Activated CD8-positive, alpha-beta T cell treated with anti-CD3 and anti-CD28 coated beads for 36 hours (primary cell): Measurements from ENCODE around the gene SNX12. TPM values are rescaled to one million over a fixed set of nuclear protein-coding genes. Genes with fewer than 3 reads are reported as not detected.
A peak's percentile ranks its signal among the peaks of the same experiment; 100 is the strongest.

Experiments
- ATAC-seq: fragments of 200-7000 bp; cut with Tn5 transposase; one replicate; pipeline ENCODE4 v1.10.0; 2021; ENCODE audit warnings: mild to moderate bottlenecking, moderate library complexity
- CTCF ChIA-PET: fragments of 350-600 bp; sonication (Branson Sonifier 250); formaldehyde crosslinking; loops from one replicate; lab custom pipeline; 2021; ENCODE audit warnings: antibody characterized with exemption; lab: Charles Lee
- POLR2A ChIA-PET: fragments of 350-600 bp; sonication (Branson Sonifier 250); formaldehyde crosslinking; loops from one replicate; lab custom pipeline; 2021; ENCODE audit warnings: antibody characterized with exemption; lab: Charles Lee
- DNase-seq: peaks from one replicate; pipeline ENCODE4 v3.0.0-alpha.2; 2020
- H3K27ac Mint-ChIP-seq: one replicate; pipeline ENCODE4 v1.8.0; 2021; ENCODE audit warnings: mild to moderate bottlenecking, mixed read lengths
- H3K27me3 Mint-ChIP-seq: one replicate; pipeline ENCODE4 v1.8.0; 2021; ENCODE audit warnings: mixed read lengths
- H3K36me3 Mint-ChIP-seq: one replicate; pipeline ENCODE4 v1.8.0; 2021; ENCODE audit warnings: low read depth, mixed read lengths
- H3K4me1 Mint-ChIP-seq: one replicate; pipeline ENCODE4 v1.8.0; 2021; ENCODE audit warnings: low read depth, mixed read lengths
- H3K4me3 Mint-ChIP-seq: one replicate; pipeline ENCODE4 v1.8.0; 2021; ENCODE audit warnings: mild to moderate bottlenecking, moderate library complexity, mixed read lengths
- H3K9me3 Mint-ChIP-seq: one replicate; pipeline ENCODE4 v1.8.0; 2021; ENCODE audit warnings: mixed read lengths
- CTCF ChIP-seq: fragments of 200-600 bp; IDR thresholded peaks from one replicate; pipeline ENCODE4 v1.8.0; 2022; ENCODE audit warnings: antibody characterized with exemption, mild to moderate bottlenecking
- intact Hi-C: fragments of 100-400 bp; cut with micrococcal nuclease; formaldehyde crosslinking; loops from one replicate; pipeline ENCODE4 v1.10.0; 2022
- total RNA-seq, 2 experiments: library from RNA; stranded (reverse); gene quantifications; one replicate each; pipeline ENCODE4 v1.2.3, GENCODE V29; 2021

SNX12 gene
- total RNA-seq, 2 experiments from 2014 or later: 33.5 to 34.6 TPM

GRCh38 chrX:71105628-71106027, 37.5 kb upstream of the SNX12 start:
- peak overlapping the region; percentile 95 for H3K27ac Mint-ChIP-seq
- POLR2A ChIA-PET: interaction anchor here (1.7 to 2.1 kb wide), 2 partner anchors 10 to 13 kb away, joined by 5 to 9 read pairs; partner anchors contain the start of genes FOXO4 and MED12
- peaks cover 63% of the 10 kb centered on the region for H3K36me3 Mint-ChIP-seq
- ATAC-seq: no peak
- CTCF ChIA-PET: interaction anchor here (0.9 to 1.6 kb wide), 3 partner anchors 23 to 74 kb away, joined by 3 to 5 read pairs (median 3); no protein-coding TSS in a partner anchor
- peak overlapping the region; percentile 88 for H3K4me3 Mint-ChIP-seq
- DNase-seq: no peak
- intact Hi-C loops: loop anchor here (10.0 kb wide), 2 partner anchors 149 to 429 kb away; partner anchors contain the start of genes OGT and ZMYM3
- H3K27me3 Mint-ChIP-seq: no peaks in the 10 kb centered on the region
- H3K9me3 Mint-ChIP-seq: no peaks in the 10 kb centered on the region
- H3K4me1 Mint-ChIP-seq: peaks cover 60% of the 10 kb centered on the region
- TF ChIP-seq CTCF: no peak

- Mint-ChIP-seq H3K4me3 (peak overlapping the region; percentile 77), H3K27me3 (no peaks in the 10 kb centered on the region), H3K9me3 (no peaks in the 10 kb centered on the region), H3K36me3 (peaks cover 40% of the 10 kb centered on the region), H3K27ac (peak overlapping the region; percentile 87), H3K4me1 (peaks cover 77% of the 10 kb centered on the region)
- POLR2A ChIA-PET: interaction anchor here (1.5 to 5.0 kb wide), 2 partner anchors 8 to 15 kb away, joined by 8 to 43 read pairs; partner anchors contain the start of genes IL2RG and MED12
- intact Hi-C loops: loop anchor here (10.0 kb wide), 2 partner anchors 151 to 431 kb away; partner anchors contain the start of genes OGT and ZMYM3
- ATAC-seq (peak; percentile 50), DNase-seq (peak; percentile 80)
- TF ChIP-seq CTCF: no peak
- CTCF ChIA-PET: interaction anchor here (1.0 to 4.8 kb wide), 3 partner anchors 9 to 77 kb away, joined by 3 to 62 read pairs (median 4); no protein-coding TSS in a partner anchor
These were observed 35.2 kb upstream of the SNX12 start for GRCh38 chrX:71103110-71103983.

- no peak overlapping the region for H3K4me3 Mint-ChIP-seq
- H3K4me1 Mint-ChIP-seq: peaks cover 75% of the 10 kb centered on the region
- ATAC-seq: no peak
- CTCF ChIA-PET: interaction anchor here (0.6 to 4.8 kb wide), 6 partner anchors 10 to 78 kb away, joined by 3 to 62 read pairs (median 3); partner anchors contain the start of gene MED12
- intact Hi-C loops: loop anchor here (10.0 kb wide), 2 partner anchors 153 to 433 kb away; partner anchors contain the start of genes OGT and ZMYM3
- no peaks in the 10 kb centered on the region for H3K9me3 Mint-ChIP-seq
- no peak for DNase-seq
- H3K27me3 Mint-ChIP-seq: no peaks in the 10 kb centered on the region
- TF ChIP-seq CTCF: no peak
- peaks cover 29% of the 10 kb centered on the region for H3K36me3 Mint-ChIP-seq
- H3K27ac Mint-ChIP-seq: peak overlapping the region; percentile 87
- POLR2A ChIA-PET: interaction anchor here (1.2 to 5.0 kb wide), 4 partner anchors 9 to 34 kb away, joined by 3 to 43 read pairs (median 6); partner anchors contain the start of genes IL2RG, MED12 and SNX12
These were observed 34.2 kb upstream of the SNX12 start for GRCh38 chrX:71102292-71102691.

- Mint-ChIP-seq H3K4me3 (no peak overlapping the region), H3K27ac (no peak overlapping the region), H3K4me1 (peaks cover 63% of the 10 kb centered on the region), H3K27me3 (no peaks in the 10 kb centered on the region), H3K36me3 (peaks cover 17% of the 10 kb centered on the region), H3K9me3 (no peaks in the 10 kb centered on the region)
- peak; percentile 39 for TF ChIP-seq CTCF
- DNase-seq: peak; percentile 42
- intact Hi-C loops: loop anchor here (10.0 kb wide), 2 partner anchors 154 to 434 kb away; partner anchors contain the start of genes OGT and ZMYM3
- ChIA-PET CTCF (interaction anchor here (0.8 to 4.8 kb wide), 13 partner anchors 9 to 130 kb away, joined by 3 to 62 read pairs (median 6); partner anchors contain the start of genes IL2RG and MED12), POLR2A (interaction anchor here (0.9 to 5.0 kb wide), 9 partner anchors 11 to 101 kb away, joined by 3 to 43 read pairs (median 3); partner anchors contain the start of gene IL2RG)
- peak; percentile 38 for ATAC-seq
These were observed 32.7 kb upstream of the SNX12 start for GRCh38 chrX:71100581-71101505.
